OCI-LY7 (cell line): ENCODE data around the gene TPBG. TPM values are rescaled to one million over a fixed set of nuclear protein-coding genes. Genes with fewer than 3 reads are reported as not detected.

Experiments
- BruUV-seq: library from RNA; stranded (reverse); fragments of 400-500 nt; replicated peaks from 2 replicates; lab custom pipeline; 2021; lab: Mats Ljungman, UMichigan
- CTCF ChIA-PET: fragments of 300-600 bp; sonication (Branson Sonifier 250); formaldehyde crosslinking; loops from one replicate; lab custom pipeline; 2022; ENCODE audit warnings: antibody characterized with exemption; ENCODE audit not compliant: unreplicated experiment; lab: Charles Lee
- POLR2A ChIA-PET: fragments of 300-600 bp; sonication (Branson Sonifier 250); formaldehyde crosslinking; loops from one replicate; lab custom pipeline; 2022; ENCODE audit warnings: antibody characterized with exemption; lab: Charles Lee
- DNase-seq: peaks from one replicate; pipeline ENCODE4 v3.0.0-alpha.2; 2015; ENCODE audit warnings: low spot score
- H2AFZ ChIP-seq: fragments of 200-600 bp; sonication (generic), shearing (Covaris generic); 2 replicates; pipeline ENCODE4 v1.6.1; 2014; ENCODE audit warnings: mild to moderate bottlenecking, antibody characterized with exemption, low read length, moderate library complexity
- H3K27ac ChIP-seq: fragments of 200-600 bp; sonication (generic); 2 replicates; pipeline ENCODE4 v1.5.1; 2014; ENCODE audit warnings: mixed run types, low read depth, mild to moderate bottlenecking, moderate library complexity, low read length, inconsistent platforms; ENCODE audit not compliant: poor library complexity, severe bottlenecking
- H3K36me3 ChIP-seq: fragments of 200-600 bp; sonication (generic); 2 replicates; pipeline ENCODE4 v1.6.1; 2014; ENCODE audit warnings: mild to moderate bottlenecking, antibody characterized with exemption, low read length, moderate library complexity, mixed read lengths; ENCODE audit not compliant: insufficient read depth
- H3K4me1 ChIP-seq: fragments of 200-600 bp; sonication (generic); 2 replicates; pipeline ENCODE4 v1.5.1; 2014; ENCODE audit warnings: mild to moderate bottlenecking, low read length; ENCODE audit not compliant: insufficient read depth, poor library complexity, severe bottlenecking
- H3K4me2 ChIP-seq: fragments of 200-600 bp; sonication (generic); 2 replicates; pipeline ENCODE4 v1.6.1; 2014; ENCODE audit warnings: mild to moderate bottlenecking, low read length
- H3K4me3 ChIP-seq: fragments of 200-600 bp; sonication (generic); 2 replicates; pipeline ENCODE4 v1.5.1; 2014; ENCODE audit warnings: mild to moderate bottlenecking, low read depth, low read length; ENCODE audit not compliant: poor library complexity, severe bottlenecking
- H3K79me2 ChIP-seq: fragments of 200-600 bp; sonication (generic); 2 replicates; pipeline ENCODE4 v1.6.1; 2016; ENCODE audit warnings: low read depth, mild to moderate bottlenecking, low read length, moderate library complexity, mixed read lengths; ENCODE audit not compliant: insufficient read depth
- H3K9me2 ChIP-seq: fragments of 200-600 bp; sonication (generic); 2 replicates; pipeline ENCODE4 v1.6.1; 2016; ENCODE audit warnings: mild to moderate bottlenecking, low read length, mixed read lengths; ENCODE audit not compliant: insufficient read depth
- H3K9me3 ChIP-seq: fragments of 200-600 bp; sonication (generic); 2 replicates; pipeline ENCODE4 v1.6.1; 2014; ENCODE audit warnings: mild to moderate bottlenecking, mixed run types, low read length, mixed read lengths
- H4K20me1 ChIP-seq: fragments of 200-600 bp; sonication (generic); 2 replicates; pipeline ENCODE4 v1.6.1; 2014; ENCODE audit warnings: mild to moderate bottlenecking, antibody characterized with exemption, low read length, moderate library complexity, mixed read lengths; ENCODE audit not compliant: insufficient read depth
- EZH2phosphoT487 ChIP-seq: fragments of 200-600 bp; sonication (generic); IDR thresholded peaks from 2 replicates; pipeline ENCODE4 v1.6.1; 2018; ENCODE audit warnings: low read depth, borderline replicate concordance, mild to moderate bottlenecking, mixed run types, antibody characterized with exemption, low read length, moderate library complexity, mixed read lengths
- intact Hi-C: fragments of 100-400 bp; cut with micrococcal nuclease; formaldehyde crosslinking; loops from one replicate; pipeline ENCODE4 v1.10.0; 2022; ENCODE audit not compliant: unreplicated experiment
- total RNA-seq, 2 experiments: library from RNA; depleted of rRNA in 1 of 2; stranded (reverse); fragments of >200 nt in 1 of 2; shearing (Covaris generic) in 1 of 2; gene quantifications; 2 replicates each; pipeline ENCODE4 v1.2.3, GENCODE V29; 2014 to 2022
- TF ChIP-seq, protein P1 (sequence below): fragments of 200-600 bp; sonication (generic); conservative IDR thresholded peaks from 2 replicates; pipeline ENCODE4 v1.5.1; 2014; ENCODE audit warnings: mild to moderate bottlenecking, antibody characterized with exemption, low read length, moderate library complexity, mixed read lengths

TPBG gene
- total RNA-seq, 2 experiments from 2014 or later = not detected

DNA sequence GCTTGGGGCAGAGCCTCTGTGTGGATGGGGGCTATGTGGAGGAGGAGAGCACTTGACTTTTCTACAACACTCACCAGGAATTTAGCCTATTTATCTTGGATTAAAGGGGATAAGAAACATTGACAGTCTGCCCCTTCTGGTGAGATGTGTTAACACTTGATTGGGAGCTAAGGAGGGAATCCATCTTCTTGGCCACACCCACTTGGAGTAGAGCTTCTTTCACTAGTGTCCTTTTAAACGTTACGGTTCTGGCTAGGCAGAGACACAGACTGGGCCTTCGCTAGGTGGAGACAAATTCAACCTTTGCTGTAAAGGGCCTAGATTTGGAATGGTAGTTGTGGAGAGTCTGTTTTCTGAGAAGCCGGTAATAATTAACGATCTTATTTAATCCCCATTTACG, 15.5 kb upstream of the TPBG start:
- Histone ChIP-seq H3K79me2 (no peaks in the 10 kb centered on the region), H3K9me2 (no peaks in the 10 kb centered on the region), H3K4me1 (no peaks in the 10 kb centered on the region), H2AFZ (no peak overlapping the region), H3K9me3 (no peaks in the 10 kb centered on the region), H3K4me2 (no peak overlapping the region), H4K20me1 (no peaks in the 10 kb centered on the region), H3K27ac (no peak overlapping the region), H3K36me3 (no peaks in the 10 kb centered on the region), H3K4me3 (no peak overlapping the region)
- no TSS peak for BruUV-seq
- intact Hi-C loops = no loop called here
- CTCF ChIA-PET = no interaction called here
- POLR2A ChIA-PET = interaction anchor here (1.1 kb wide), 1 partner anchor 19 kb away, joined by 3 read pairs; no protein-coding TSS in a partner anchor
- no peak for TF ChIP-seq EZH2phosphoT487
- TF ChIP-seq, protein P1, sequence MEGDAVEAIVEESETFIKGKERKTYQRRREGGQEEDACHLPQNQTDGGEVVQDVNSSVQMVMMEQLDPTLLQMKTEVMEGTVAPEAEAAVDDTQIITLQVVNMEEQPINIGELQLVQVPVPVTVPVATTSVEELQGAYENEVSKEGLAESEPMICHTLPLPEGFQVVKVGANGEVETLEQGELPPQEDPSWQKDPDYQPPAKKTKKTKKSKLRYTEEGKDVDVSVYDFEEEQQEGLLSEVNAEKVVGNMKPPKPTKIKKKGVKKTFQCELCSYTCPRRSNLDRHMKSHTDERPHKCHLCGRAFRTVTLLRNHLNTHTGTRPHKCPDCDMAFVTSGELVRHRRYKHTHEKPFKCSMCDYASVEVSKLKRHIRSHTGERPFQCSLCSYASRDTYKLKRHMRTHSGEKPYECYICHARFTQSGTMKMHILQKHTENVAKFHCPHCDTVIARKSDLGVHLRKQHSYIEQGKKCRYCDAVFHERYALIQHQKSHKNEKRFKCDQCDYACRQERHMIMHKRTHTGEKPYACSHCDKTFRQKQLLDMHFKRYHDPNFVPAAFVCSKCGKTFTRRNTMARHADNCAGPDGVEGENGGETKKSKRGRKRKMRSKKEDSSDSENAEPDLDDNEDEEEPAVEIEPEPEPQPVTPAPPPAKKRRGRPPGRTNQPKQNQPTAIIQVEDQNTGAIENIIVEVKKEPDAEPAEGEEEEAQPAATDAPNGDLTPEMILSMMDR = no peak
- no peak for DNase-seq

DNA sequence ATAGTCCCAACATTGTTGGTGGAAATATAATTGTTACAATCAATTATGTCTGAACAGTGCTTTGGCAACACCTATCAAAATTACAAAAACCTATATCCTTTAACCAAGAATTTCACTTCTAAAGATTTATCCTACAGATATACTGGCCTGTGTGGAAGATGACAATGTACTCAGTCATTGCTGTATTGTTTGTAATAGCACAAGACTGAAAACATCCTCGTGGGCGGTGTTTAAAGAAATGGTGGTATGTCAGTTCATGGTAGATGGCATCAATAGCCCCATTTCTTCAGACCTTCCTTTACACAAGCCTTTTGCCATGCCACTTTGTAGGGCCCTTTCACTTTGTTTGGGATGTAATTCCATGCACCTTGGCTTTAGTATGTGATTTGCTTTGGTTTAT, 9.8 kb upstream of the TPBG start:
- no peaks in the 10 kb centered on the region for H4K20me1 ChIP-seq
- no peak overlapping the region for H3K4me2 ChIP-seq
- no peaks in the 10 kb centered on the region for H3K4me1 ChIP-seq
- no peaks in the 10 kb centered on the region for H3K9me3 ChIP-seq
- DNase-seq = no peak
- intact Hi-C loops = no loop called here
- no peaks in the 10 kb centered on the region for H3K9me2 ChIP-seq
- H3K79me2 ChIP-seq = no peaks in the 10 kb centered on the region
- H2AFZ ChIP-seq = no peak overlapping the region
- H3K4me3 ChIP-seq = no peak overlapping the region
- no peaks in the 10 kb centered on the region for H3K36me3 ChIP-seq
- TF ChIP-seq EZH2phosphoT487 = no peak
- TF ChIP-seq, protein P1 = no peak
- no TSS peak for BruUV-seq
- H3K27ac ChIP-seq = no peak overlapping the region
- ChIA-PET POLR2A (no interaction called here), CTCF (no interaction called here)

DNA sequence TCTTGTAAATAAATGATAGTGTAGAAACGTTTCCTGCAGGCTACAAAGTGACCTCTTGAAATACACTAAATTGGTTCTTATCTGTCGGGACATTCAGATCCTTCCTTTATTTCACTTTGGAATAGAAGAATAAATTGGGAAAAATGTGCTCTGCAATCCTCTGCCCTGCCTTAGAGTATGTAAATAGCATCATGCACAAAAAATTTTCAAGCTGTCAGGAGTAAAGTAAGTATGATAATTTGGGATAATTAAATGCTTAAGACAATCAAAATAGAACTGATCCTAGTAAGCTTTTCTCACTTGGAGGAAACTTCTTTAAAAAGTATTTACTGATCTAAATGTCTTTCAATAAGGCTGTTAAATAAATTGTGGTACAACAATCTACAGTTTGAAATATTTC, 3.1 kb upstream of the TPBG start:
- no peak overlapping the region for H2AFZ ChIP-seq
- no peak for TF ChIP-seq EZH2phosphoT487
- TF ChIP-seq, protein P1 = no peak
- no peaks in the 10 kb centered on the region for H3K9me3 ChIP-seq
- no peak for DNase-seq
- no peaks in the 10 kb centered on the region for H4K20me1 ChIP-seq
- no peak overlapping the region for H3K27ac ChIP-seq
- no TSS peak for BruUV-seq
- H3K4me3 ChIP-seq = no peak overlapping the region
- POLR2A ChIA-PET = no interaction called here
- no peaks in the 10 kb centered on the region for H3K79me2 ChIP-seq
- no peak overlapping the region for H3K4me2 ChIP-seq
- no peaks in the 10 kb centered on the region for H3K4me1 ChIP-seq
- CTCF ChIA-PET = no interaction called here
- H3K9me2 ChIP-seq = no peaks in the 10 kb centered on the region
- no peaks in the 10 kb centered on the region for H3K36me3 ChIP-seq
- intact Hi-C loops = no loop called here
